Esophagus muscularis mucosa (tissue), 3 donors: ENCODE data around the gene CD52.

Experiments
- POLR2A ChIP-seq: fragments of 450-650 bp; IDR thresholded peaks from one replicate; pipeline ENCODE4 v1.6.1; 2017; ENCODE audit warnings: antibody characterized with exemption, moderate library complexity, mild to moderate bottlenecking, low read depth
- TF ChIP-seq, protein P1 (sequence below), 3 experiments: fragments of 200-600 bp in 2 of 3; fragments of 450-650 bp in 1 of 3; sonication (generic) in 2 of 3; IDR thresholded peaks; one replicate each; pipeline ENCODE4 v1.5.1; 2017 to 2019; ENCODE audit warnings: antibody characterized with exemption in 3 of 3, mild to moderate bottlenecking in 2 of 3, moderate library complexity in 1 of 3

DNA sequence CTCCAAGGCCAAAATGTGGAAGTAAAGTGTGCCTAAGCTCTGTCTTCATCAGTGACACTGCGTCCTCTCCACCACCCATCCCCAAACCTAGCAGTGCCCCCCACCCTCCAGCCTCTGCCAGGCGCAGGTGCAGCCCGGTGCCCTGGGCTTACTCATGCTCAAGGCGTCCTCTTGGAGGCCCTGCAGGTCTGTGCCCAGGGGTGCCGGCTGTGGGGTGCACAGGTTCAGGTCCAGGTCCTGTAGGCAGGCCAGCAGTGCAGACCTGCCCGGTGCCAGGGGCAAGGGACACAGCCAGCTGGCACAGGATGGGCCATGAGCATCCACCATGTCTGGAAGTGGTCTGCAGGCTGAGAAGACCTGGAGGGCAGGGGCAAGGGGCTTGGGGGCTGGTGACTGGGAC is 49.7 kb downstream of the CD52 start:
- TF ChIP-seq POLR2A = no peak
- TF ChIP-seq, protein P1, sequence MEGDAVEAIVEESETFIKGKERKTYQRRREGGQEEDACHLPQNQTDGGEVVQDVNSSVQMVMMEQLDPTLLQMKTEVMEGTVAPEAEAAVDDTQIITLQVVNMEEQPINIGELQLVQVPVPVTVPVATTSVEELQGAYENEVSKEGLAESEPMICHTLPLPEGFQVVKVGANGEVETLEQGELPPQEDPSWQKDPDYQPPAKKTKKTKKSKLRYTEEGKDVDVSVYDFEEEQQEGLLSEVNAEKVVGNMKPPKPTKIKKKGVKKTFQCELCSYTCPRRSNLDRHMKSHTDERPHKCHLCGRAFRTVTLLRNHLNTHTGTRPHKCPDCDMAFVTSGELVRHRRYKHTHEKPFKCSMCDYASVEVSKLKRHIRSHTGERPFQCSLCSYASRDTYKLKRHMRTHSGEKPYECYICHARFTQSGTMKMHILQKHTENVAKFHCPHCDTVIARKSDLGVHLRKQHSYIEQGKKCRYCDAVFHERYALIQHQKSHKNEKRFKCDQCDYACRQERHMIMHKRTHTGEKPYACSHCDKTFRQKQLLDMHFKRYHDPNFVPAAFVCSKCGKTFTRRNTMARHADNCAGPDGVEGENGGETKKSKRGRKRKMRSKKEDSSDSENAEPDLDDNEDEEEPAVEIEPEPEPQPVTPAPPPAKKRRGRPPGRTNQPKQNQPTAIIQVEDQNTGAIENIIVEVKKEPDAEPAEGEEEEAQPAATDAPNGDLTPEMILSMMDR (IDR thresholded peaks at IDR 0.05) = no peak
